Sigmoid colon (tissue), 7 donors: Measurements from ENCODE around the gene OASL. TPM values are rescaled to one million over a fixed set of nuclear protein-coding genes. Genes with fewer than 3 reads are reported as not detected.

Experiments
- DNase-seq: peaks from one replicate; pipeline ENCODE4 v3.0.0-alpha.2; 2019
- H3K27ac ChIP-seq, 4 donors: fragments of 200-600 bp; sonication (generic); one replicate each; pipeline ENCODE4 v1.5.1; 2016 to 2019; ENCODE audit warnings: mild to moderate bottlenecking in 1 of 4
- H3K27me3 ChIP-seq, 3 donors: fragments of 200-600 bp; sonication (generic); one replicate each; pipeline ENCODE4 v1.5.1; 2019; ENCODE audit warnings: mild to moderate bottlenecking in 1 of 3
- H3K36me3 ChIP-seq, 4 donors: fragments of 200-600 bp; sonication (generic); one replicate each; pipeline ENCODE4 v1.5.1; 2016 to 2019
- H3K4me1 ChIP-seq, 4 donors: fragments of 200-600 bp; sonication (generic); one replicate each; pipeline ENCODE4 v1.5.1; 2017 to 2019
- H3K4me3 ChIP-seq, 4 donors: fragments of 200-600 bp; sonication (generic); one replicate each; pipeline ENCODE4 v1.5.1; 2017 to 2019; ENCODE audit warnings: mild to moderate bottlenecking in 2 of 4, moderate library complexity in 1 of 4
- H3K9me3 ChIP-seq, 4 donors: fragments of 200-600 bp in 3 of 4; sonication (generic) in 3 of 4; one replicate each; pipeline versions ENCODE4 v1.5.1 to v1.6.1; 2013 to 2019
- CTCF ChIP-seq, 4 experiments: fragments of 450-650 bp in 3 of 4; fragments of 200-600 bp in 1 of 4; IDR thresholded peaks; one replicate each; pipeline ENCODE4 v1.5.1; 2016 to 2019; ENCODE audit warnings: antibody characterized with exemption in 4 of 4, mild to moderate bottlenecking in 3 of 4, moderate library complexity in 2 of 4
- EP300 ChIP-seq, 4 donors: sonication (generic); formaldehyde crosslinking; IDR thresholded peaks; one replicate each; pipeline ENCODE4 v1.6.1; 2017; ENCODE audit warnings: antibody characterized with exemption in 4 of 4
- POLR2A ChIP-seq, 2 donors: fragments of 450-650 bp; IDR thresholded peaks; one replicate each; pipeline ENCODE4 v1.6.1; 2016; ENCODE audit warnings: antibody characterized with exemption in 2 of 2, mild to moderate bottlenecking in 2 of 2, moderate library complexity in 2 of 2
- POLR2AphosphoS5 ChIP-seq, 4 donors: sonication (generic); formaldehyde crosslinking; IDR thresholded peaks; one replicate each; pipeline ENCODE4 v1.6.1; 2017; ENCODE audit warnings: antibody characterized with exemption in 4 of 4
- WGBS, 2 donors: extraction: QIAGEN DNeasy Blood & Tissue Kit; methylation state at CpG; one replicate each; pipeline ENCODE4 v1.1.7; 2013; 5-methylcytosine and 5-hydroxymethylcytosine counted together
- intact Hi-C: fragments of 100-400 bp; cut with DNase I; formaldehyde crosslinking; loops from one replicate; pipeline ENCODE4 v1.15.1; 2023
- polyA plus RNA-seq, 3 donors: library from polyadenylated mRNA; stranded (reverse); fragments of 200-250 nt; gene quantifications; one replicate each; pipeline ENCODE4 v1.2.3, GENCODE V29; 2013
- total RNA-seq, 4 donors: library from RNA; depleted of rRNA; stranded (reverse); fragments of >200 nt; gene quantifications; one replicate each; pipeline ENCODE4 v1.1.0, GENCODE V29; 2016
- donor health status: healthy with polysubstance abuse.
- donor health status: Bipolar disorder and iron deficiency.
- donor health status: healthy.

Gene OASL
- total and polyA plus RNA-seq, 7 donors, result under 0.01 to 57.6 (median 10.8) TPM; not detected in 2

GRCh38 chr12:121064116-121064515 is 25.1 kb upstream of the OASL start:
- DNase-seq, result no peak
- H3K27me3 ChIP-seq, result peaks cover 0 to 7% (median 0%) of the 10 kb centered on the region in 3 donors
- peaks cover 0 to 9% (median 3%) of the 10 kb centered on the region in 4 donors for H3K4me1 ChIP-seq
- intact Hi-C loops, result no loop called here
- TF ChIP-seq POLR2AphosphoS5 (IDR thresholded peaks at IDR 0.05), result no peak
- TF ChIP-seq CTCF (IDR thresholded peaks at IDR 0.05), result no peak
- no peaks in the 10 kb centered on the region for H3K36me3 ChIP-seq
- no peaks in the 10 kb centered on the region for H3K9me3 ChIP-seq
- H3K4me3 ChIP-seq, result no peak overlapping the region
- WGBS, 2 donors, result 91 to 98% methylated on average over 1 of the region's 1 CpG
- no peak overlapping the region for H3K27ac ChIP-seq

GRCh38 chr12:121062391-121063045 is 23.5 kb upstream of the OASL start:
- H3K4me3 ChIP-seq, result no peak overlapping the region
- TF ChIP-seq EP300 (IDR thresholded peaks at IDR 0.05) (no peak), CTCF (IDR thresholded peaks at IDR 0.05) (no peak), POLR2A (IDR thresholded peaks at IDR 0.05) (no peak), POLR2AphosphoS5 (IDR thresholded peaks at IDR 0.05) (no peak)
- no peaks in the 10 kb centered on the region for H3K9me3 ChIP-seq
- no peak overlapping the region for H3K27ac ChIP-seq
- peaks cover 0 to 7% (median 0%) of the 10 kb centered on the region in 3 donors for H3K27me3 ChIP-seq
- 86 to 91% methylated on average over 11 of the region's 11 CpGs for WGBS, 2 donors
- peaks cover 0 to 9% (median 3%) of the 10 kb centered on the region in 4 donors for H3K4me1 ChIP-seq
- intact Hi-C loops, result no loop called here
- DNase-seq, result no peak
- no peaks in the 10 kb centered on the region for H3K36me3 ChIP-seq

GRCh38 chr12:121061831-121062230 is 22.8 kb upstream of the OASL start:
- no peak overlapping the region for H3K4me3 ChIP-seq
- no peaks in the 10 kb centered on the region for H3K36me3 ChIP-seq
- 38 to 60% methylated on average over 2 of the region's 2 CpGs for WGBS, 2 donors
- peaks cover 0 to 7% (median 0%) of the 10 kb centered on the region in 3 donors for H3K27me3 ChIP-seq
- no peak for DNase-seq
- peaks cover 0 to 9% (median 3%) of the 10 kb centered on the region in 4 donors for H3K4me1 ChIP-seq
- H3K27ac ChIP-seq, result no peak overlapping the region
- TF ChIP-seq POLR2AphosphoS5 (IDR thresholded peaks at IDR 0.05) (no peak), EP300 (IDR thresholded peaks at IDR 0.05) (no peak), POLR2A (IDR thresholded peaks at IDR 0.05) (no peak), CTCF (IDR thresholded peaks at IDR 0.05) (no peak)
- intact Hi-C loops, result no loop called here
- H3K9me3 ChIP-seq, result no peaks in the 10 kb centered on the region

GRCh38 chr12:121060149-121061001 is 21.3 kb upstream of the OASL start:
- Histone ChIP-seq H3K4me3 (peak overlapping the region; percentile 3 to 35 (median 26)), H3K4me1 (peaks cover 0 to 9% (median 3%) of the 10 kb centered on the region in 4 donors), H3K9me3 (no peaks in the 10 kb centered on the region), H3K27me3 (peaks cover 0 to 1% (median 0%) of the 10 kb centered on the region in 3 donors), H3K36me3 (no peaks in the 10 kb centered on the region), H3K27ac (peak overlapping the region; percentile 17 to 51 (median 42))
- WGBS, 2 donors, result 42 to 51% methylated on average over 16 of the region's 16 CpGs
- no peak for TF ChIP-seq POLR2AphosphoS5 (IDR thresholded peaks at IDR 0.05)
- TF ChIP-seq CTCF (IDR thresholded peaks at IDR 0.05), result peak in 3 of 4 experiments; percentile 26 to 31 (median 28)
- TF ChIP-seq POLR2A (IDR thresholded peaks at IDR 0.05), result no peak
- no peak for DNase-seq
- intact Hi-C loops, result no loop called here
